GM21447 (cell line): ENCODE measurements around the gene SPATA12.

ENCODE experiments used
- ATAC-seq: cut with Tn5 transposase; IDR thresholded peaks from one replicate; pipeline ENCODE4 v1.9.1; 2021; ENCODE audit not compliant: unreplicated experiment

SPATA12 gene

GRCh38 chr3:57110214-57110613 is 49.8 kb downstream of the SPATA12 start:
- ATAC-seq, result no peak

- ATAC-seq, result no peak
Measured at GRCh38 chr3:57110798-57111197, 50.3 kb downstream of the SPATA12 start.

GRCh38 chr3:57112206-57112605 is 51.7 kb downstream of the SPATA12 start:
- no peak for ATAC-seq

GRCh38 chr3:57116501-57116900 is 56.0 kb downstream of the SPATA12 start:
- no peak for ATAC-seq

GRCh38 chr3:57118254-57118653 is 57.8 kb downstream of the SPATA12 start:
- ATAC-seq, result no peak

- no peak for ATAC-seq
Measured at GRCh38 chr3:57120040-57120439, 59.6 kb downstream of the SPATA12 start.

GRCh38 chr3:57120451-57121174 is 60.1 kb downstream of the SPATA12 start:
- no peak for ATAC-seq
